H1 (cell line): ENCODE measurements around the gene ACACA. TPM values are rescaled to one million over a fixed set of nuclear protein-coding genes. Genes with fewer than 3 reads are reported as not detected.

Experiments used
- CTCF ChIA-PET: fragments of 300-600 bp; sonication (Branson Sonifier 250); formaldehyde crosslinking; loops from one replicate; lab custom pipeline; 2021; ENCODE audit not compliant: partially characterized antibody; lab: Charles Lee
- POLR2A ChIA-PET: fragments of 300-600 bp; sonication (Branson Sonifier 250); formaldehyde crosslinking; loops from one replicate; lab custom pipeline; 2021; ENCODE audit warnings: inconsistent platforms; ENCODE audit not compliant: partially characterized antibody; lab: Charles Lee
- DNase-seq, 2 experiments: peaks; one replicate each; pipeline versions ENCODE4 v3.0.0 to v3.0.0-alpha.2; 2010 to 2022; ENCODE audit warnings: low spot score in 2 of 2, low read depth in 1 of 2, mixed read lengths in 1 of 2
- FAIRE-seq: peaks from 2 replicates; lab custom pipeline; 2011; peaks lifted over from hg19 to GRCh38; lab: Jason Lieb, UNC
- H2AFZ ChIP-seq: 2 replicates; pipeline ENCODE4 v1.8.1; 2012; ENCODE audit warnings: low read length, inconsistent platforms
- H2AK5ac ChIP-seq: 2 replicates; pipeline ENCODE4 v1.6.1; 2013; ENCODE audit warnings: low read depth, low read length
- H2BK120ac ChIP-seq: replicated peaks from 2 replicates; pipeline ENCODE3; 2013; ENCODE audit warnings: low read depth, low read length, inconsistent platforms
- H2BK12ac ChIP-seq: 2 replicates; pipeline ENCODE4 v1.6.1; 2013; ENCODE audit warnings: low read depth, low read length
- H2BK15ac ChIP-seq: 2 replicates; pipeline ENCODE4 v1.6.1; 2013; ENCODE audit warnings: low read length
- H2BK20ac ChIP-seq: 2 replicates; pipeline ENCODE4 v1.6.1; 2013; ENCODE audit warnings: low read length
- H2BK5ac ChIP-seq: 2 replicates; pipeline ENCODE4 v1.6.1; 2013; ENCODE audit warnings: low read depth, low read length
- H3K14ac ChIP-seq: 2 replicates; pipeline ENCODE4 v1.6.1; 2013; ENCODE audit warnings: inconsistent platforms; ENCODE audit not compliant: insufficient read length
- H3K18ac ChIP-seq: 2 replicates; pipeline ENCODE4 v1.6.1; 2013; ENCODE audit warnings: low read length; ENCODE audit errors: extremely low read depth
- H3K23ac ChIP-seq: 2 replicates; pipeline ENCODE4 v1.6.1; 2013; ENCODE audit warnings: inconsistent platforms; ENCODE audit not compliant: insufficient read length
- H3K23me2 ChIP-seq: 2 replicates; pipeline ENCODE4 v1.6.1; 2013; ENCODE audit warnings: low read depth, low read length
- H3K27ac ChIP-seq: 2 replicates; pipeline ENCODE4 v1.6.1; 2011; ENCODE audit warnings: low read depth, low read length, inconsistent platforms
- H3K27me3 ChIP-seq, 4 experiments: replicated peaks in 1 of 4; 1 replicate in 1 of 4; 2 replicates in 3 of 4; pipeline versions ENCODE4 v1.6.1 to v1.8.1; 2011 to 2013; ENCODE audit warnings: low read length in 3 of 4, mild to moderate bottlenecking in 3 of 4, inconsistent platforms in 2 of 4, mixed read lengths in 2 of 4, moderate library complexity in 1 of 4; ENCODE audit not compliant: control insufficient read depth in 3 of 4, insufficient read depth in 3 of 4; ENCODE audit errors: extremely low read depth in 1 of 4
- H3K36me3 ChIP-seq, 4 experiments: 2 replicates each; pipeline versions ENCODE4 v1.6.1 to v1.8.1; 2011 to 2013; ENCODE audit warnings: mild to moderate bottlenecking in 4 of 4, low read length in 3 of 4, moderate library complexity in 2 of 4, control low read depth in 1 of 4, inconsistent platforms in 1 of 4; ENCODE audit not compliant: insufficient read depth in 4 of 4, control insufficient read depth in 2 of 4
- H3K4ac ChIP-seq: replicated peaks from 2 replicates; pipeline ENCODE3; 2013; ENCODE audit warnings: low read length, low read depth, mixed read lengths, inconsistent platforms; ENCODE audit not compliant: insufficient read length
- H3K4me1 ChIP-seq, 4 experiments: replicated peaks in 1 of 4; 1 replicate in 1 of 4; 2 replicates in 3 of 4; pipeline versions ENCODE4 v1.6.1 to v1.8.1; 2011 to 2013; ENCODE audit warnings: low read length in 3 of 4, inconsistent platforms in 2 of 4, mixed read lengths in 1 of 4; ENCODE audit not compliant: insufficient read depth in 4 of 4, control insufficient read depth in 3 of 4
- H3K4me2 ChIP-seq, 2 experiments: 2 replicates each; pipeline versions ENCODE4 v1.6.1 to v1.8.1; 2011 to 2013; ENCODE audit warnings: low read depth in 2 of 2, low read length in 2 of 2, control low read depth in 1 of 2, inconsistent platforms in 1 of 2, mild to moderate bottlenecking in 1 of 2; ENCODE audit not compliant: insufficient read depth in 1 of 2
- H3K4me3 ChIP-seq, 4 experiments: fragments of 200-600, 300-600 bp in 1 of 4; sonication (generic), shearing (Covaris generic), sonication (Bioruptor Twin) in 1 of 4; 2 replicates each; pipeline versions ENCODE4 v1.5.1 to v1.8.1; 2011 to 2016; ENCODE audit warnings: low read length in 4 of 4, low read depth in 3 of 4, control low read depth in 2 of 4, inconsistent platforms in 2 of 4, mild to moderate bottlenecking in 2 of 4, mixed read lengths in 1 of 4, moderate library complexity in 1 of 4; ENCODE audit not compliant: insufficient read depth in 2 of 4; ENCODE audit errors: extremely low read depth in 1 of 4
- H3K56ac ChIP-seq: replicated peaks from 2 replicates; pipeline ENCODE3; 2013; ENCODE audit warnings: low read depth, mild to moderate bottlenecking, mixed read lengths, low read length, inconsistent platforms; ENCODE audit not compliant: insufficient read length
- H3K79me1 ChIP-seq: 2 replicates; pipeline ENCODE4 v1.6.1; 2013; ENCODE audit warnings: low read depth, low read length, control low read depth
- H3K79me2 ChIP-seq, 2 experiments: 2 replicates each; pipeline versions ENCODE4 v1.6.1 to v1.8.1; 2012 to 2013; ENCODE audit warnings: low read length in 2 of 2, mild to moderate bottlenecking in 2 of 2, inconsistent platforms in 1 of 2; ENCODE audit not compliant: insufficient read depth in 2 of 2, control insufficient read depth in 1 of 2
- H3K9ac ChIP-seq, 4 experiments: replicated peaks in 1 of 4; 1 replicate in 1 of 4; 2 replicates in 3 of 4; pipeline versions ENCODE4 v1.6.1 to v1.8.1; 2011 to 2013; ENCODE audit warnings: low read depth in 3 of 4, low read length in 3 of 4, control low read depth in 2 of 4, mild to moderate bottlenecking in 2 of 4, moderate library complexity in 2 of 4, inconsistent platforms in 1 of 4; ENCODE audit errors: extremely low read depth in 1 of 4
- H3K9me3 ChIP-seq, 2 experiments: 2 replicates each; pipeline versions ENCODE4 v1.6.1 to v1.8.1; 2012 to 2013; ENCODE audit warnings: mild to moderate bottlenecking in 2 of 2, moderate library complexity in 2 of 2, control low read depth in 1 of 2, inconsistent platforms in 1 of 2, low read depth in 1 of 2, low read length in 1 of 2, mixed read lengths in 1 of 2; ENCODE audit not compliant: insufficient read depth in 2 of 2
- H4K20me1 ChIP-seq, 2 experiments: replicated peaks in 1 of 2; 2 replicates each; pipeline versions ENCODE3 to v1.8.1; 2011 to 2013; ENCODE audit warnings: inconsistent platforms in 2 of 2, low read length in 2 of 2, mild to moderate bottlenecking in 1 of 2; ENCODE audit not compliant: insufficient read depth in 2 of 2, control insufficient read depth in 1 of 2
- H4K5ac ChIP-seq: 2 replicates; pipeline ENCODE4 v1.6.1; 2013; ENCODE audit warnings: low read length, low read depth, mixed read lengths, inconsistent platforms; ENCODE audit not compliant: insufficient read length
- H4K8ac ChIP-seq: 2 replicates; pipeline ENCODE4 v1.8.0; 2013; ENCODE audit warnings: mild to moderate bottlenecking, moderate library complexity, low read length, inconsistent platforms; ENCODE audit not compliant: insufficient read depth; ENCODE audit errors: extremely low read depth
- H4K91ac ChIP-seq: replicated peaks from 2 replicates; pipeline ENCODE3; 2013; ENCODE audit warnings: low read length, mixed read lengths, inconsistent platforms; ENCODE audit not compliant: insufficient read length
- ASH2L ChIP-seq: fragments of 200-600, 300-600 bp; sonication (generic); IDR thresholded peaks from one replicate; pipeline ENCODE4 v1.7.1; 2017; ENCODE audit warnings: low read length
- CBX8 ChIP-seq: fragments of 300-800, 300-1000 bp; sonication (generic); IDR thresholded peaks from 2 replicates; pipeline ENCODE4 v1.7.1; 2016; ENCODE audit warnings: low read depth, low read length, borderline replicate concordance
- CEBPB ChIP-seq: IDR thresholded peaks from 2 replicates; pipeline ENCODE4 v1.6.1; 2012; ENCODE audit warnings: low read depth, low read length
- EZH2 ChIP-seq: fragments of 200-600 bp; sonication (generic); IDR thresholded peaks from 2 replicates; pipeline ENCODE4 v1.7.1; 2012; ENCODE audit warnings: low read depth, mild to moderate bottlenecking, moderate library complexity, low read length, inconsistent platforms; ENCODE audit not compliant: severe bottlenecking
- HDAC2 ChIP-seq, 2 experiments: fragments of 300-600 bp in 1 of 2; sonication (generic) in 1 of 2; IDR thresholded peaks; 2 replicates each; pipeline ENCODE4 v1.6.1; 2011 to 2012; ENCODE audit warnings: low read depth in 2 of 2, low read length in 2 of 2, mild to moderate bottlenecking in 2 of 2, moderate library complexity in 2 of 2, borderline replicate concordance in 1 of 2, inconsistent platforms in 1 of 2
- KDM1A ChIP-seq: fragments of 200-600, 300-600 bp; sonication (generic); IDR thresholded peaks from 2 replicates; pipeline ENCODE4 v1.7.1; 2016; ENCODE audit warnings: mild to moderate bottlenecking, low read length, borderline replicate concordance
- POLR2AphosphoS5 ChIP-seq: IDR thresholded peaks from 2 replicates; pipeline ENCODE4 v1.6.1; 2011; ENCODE audit warnings: low read depth, low read length
- RAD21 ChIP-seq, 2 experiments: IDR thresholded peaks in 1 of 2; conservative IDR thresholded peaks in 1 of 2; 2 replicates each; pipeline ENCODE4 v1.6.1; 2011; ENCODE audit warnings: low read depth in 2 of 2, low read length in 2 of 2, improper control_type of control experiment in 1 of 2, inconsistent platforms in 1 of 2, mild to moderate bottlenecking in 1 of 2, moderate library complexity in 1 of 2
- SAP30 ChIP-seq: fragments of 300-600 bp; sonication (generic); IDR thresholded peaks from 2 replicates; pipeline ENCODE4 v1.7.1; 2012; ENCODE audit warnings: low read length, moderate library complexity, mild to moderate bottlenecking, inconsistent platforms; ENCODE audit not compliant: insufficient read depth, insufficient replicate concordance
- TAF1 ChIP-seq: IDR thresholded peaks from 2 replicates; pipeline ENCODE4 v1.6.1; 2011; ENCODE audit warnings: mild to moderate bottlenecking, low read depth, low read length
- TBP ChIP-seq: IDR thresholded peaks from 2 replicates; pipeline ENCODE4 v1.6.1; 2011; ENCODE audit warnings: low read depth, low read length, improper control_type of control experiment
- WGBS, 2 experiments: shearing (Covaris generic) in 1 of 2; methylation state at CpG; one replicate each; pipeline versions ENCODE4 v1.1.6 to v1.1.7; 2013 to 2015; ENCODE audit warnings: low lambda C conversion rate in 2 of 2, mixed read lengths in 2 of 2, inconsistent platforms in 1 of 2, low coverage in 1 of 2, missing lambda C conversion rate in 1 of 2; ENCODE audit not compliant: insufficient replicate concordance in 2 of 2, insufficient coverage in 1 of 2, insufficient read length in 1 of 2; ENCODE audit errors: extremely low coverage in 1 of 2, missing lambda C conversion rate in 1 of 2; 5-methylcytosine and 5-hydroxymethylcytosine counted together
- polyA plus RNA-seq, 7 experiments: library from polyadenylated mRNA; depleted of rRNA in 3 of 7; stranded (reverse) in 5 of 7; unstranded in 2 of 7; fragments of >200 nt in 5 of 7; fragments of 200-250 nt in 2 of 7; gene quantifications; 1 replicate in 5 of 7; 2 replicates in 1 of 7; 4 replicates in 1 of 7; pipeline versions ENCODE4 v1.2.1 to v1.2.3, GENCODE V29; 2011 to 2013; ENCODE audit warnings: missing spikeins in 2 of 7, mixed read lengths in 2 of 7
- total RNA-seq: library from RNA; stranded (reverse); fragmentation: NEBNext Ultra II Directional; extraction: Animal tissue kit (Norgen Biotek cat#: 25700); gene quantifications from 2 replicates; pipeline ENCODE4 v1.2.1, GENCODE V29; 2021
- TF ChIP-seq, protein P1 (sequence below): IDR thresholded peaks from 2 replicates; pipeline ENCODE4 v1.6.1; 2012; ENCODE audit warnings: inconsistent platforms

The ACACA gene
- total and polyA plus RNA-seq, 2 of the 8 experiments (the other 6 are each of a cell fraction or from before 2014, with no cell fraction given): 74.0 to 160 TPM

DNA sequence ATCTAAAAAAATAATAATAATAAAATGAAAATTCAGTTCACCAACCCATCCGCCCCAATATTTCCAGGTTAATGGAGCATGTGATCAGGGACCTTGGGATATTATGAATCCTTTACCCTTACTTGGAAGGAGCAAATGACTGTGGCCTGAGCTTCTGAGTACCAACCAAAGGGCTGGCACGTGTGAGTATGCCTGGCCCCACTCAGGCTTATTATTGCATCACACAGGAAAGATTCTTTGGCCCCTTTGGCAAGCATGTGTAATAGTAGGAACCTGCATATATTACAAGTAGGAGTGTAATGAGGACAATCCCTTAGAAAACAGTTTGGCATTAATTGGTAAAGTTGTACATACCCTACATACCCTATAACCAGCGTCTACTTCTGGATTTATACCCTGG is 38.1 kb downstream of the ACACA start:
- H3K4me1 ChIP-seq: no peaks in the 10 kb centered on the region; a peak in 1 of 7 replicates
- H3K27me3 ChIP-seq: no peaks in the 10 kb centered on the region
- no peak overlapping the region for H3K23ac ChIP-seq
- FAIRE-seq (no peak), DNase-seq (no peak)
- H3K18ac ChIP-seq: no peak overlapping the region
- H2BK5ac ChIP-seq: no peak overlapping the region
- no peak overlapping the region for H3K4ac ChIP-seq
- H3K9me3 ChIP-seq: no peaks in the 10 kb centered on the region
- H2BK15ac ChIP-seq: no peak overlapping the region
- WGBS, 2 experiments: 97% methylated on average over 3 of the region's 3 CpGs; no CpG with 5 or more reads in 1 of the 2 experiments
- H3K79me2 ChIP-seq: no peaks in the 10 kb centered on the region
- no peak overlapping the region for H4K5ac ChIP-seq
- H4K8ac ChIP-seq: no peak overlapping the region
- no peak overlapping the region for H3K4me3 ChIP-seq
- H2BK12ac ChIP-seq: no peak overlapping the region
- no peak overlapping the region for H3K14ac ChIP-seq
- no peak overlapping the region for H3K4me2 ChIP-seq
- no peaks in the 10 kb centered on the region for H3K36me3 ChIP-seq
- ChIA-PET CTCF (interaction anchor here (1.2 kb wide), 1 partner anchor 10 kb away, joined by 4 read pairs; no protein-coding TSS in a partner anchor), POLR2A (interaction anchor here (1.3 kb wide), 1 partner anchor 241 kb away, joined by 3 read pairs; the partner anchor contains the start of gene SYNRG)
- no peak overlapping the region for H3K9ac ChIP-seq
- no peaks in the 10 kb centered on the region for H3K79me1 ChIP-seq
- H2AK5ac ChIP-seq: no peak overlapping the region
- H2BK20ac ChIP-seq: no peak overlapping the region
- no peak overlapping the region for H2AFZ ChIP-seq
- H4K20me1 ChIP-seq: no peaks in the 10 kb centered on the region
- no peak overlapping the region for H3K27ac ChIP-seq
- H2BK120ac ChIP-seq: no peak overlapping the region
- H3K56ac ChIP-seq: no peak overlapping the region
- no peak overlapping the region for H4K91ac ChIP-seq
- no peaks in the 10 kb centered on the region for H3K23me2 ChIP-seq
- TF ChIP-seq CEBPB: no peak
- no peak for TF ChIP-seq SAP30
- TF ChIP-seq RAD21 (IDR thresholded peaks at IDR 0.05 in 1 of 2, conservative IDR thresholded peaks at IDR 0.05 in 1 of 2; ENCODE audit: low read depth in 2 of 2, low read length in 2 of 2): no peak
- TF ChIP-seq HDAC2 (IDR thresholded peaks at IDR 0.05; ENCODE audit: borderline replicate concordance in 1 of 2, low read depth in 2 of 2, low read length in 2 of 2): no peak
- TF ChIP-seq CBX8: no peak
- no peak for TF ChIP-seq POLR2AphosphoS5
- no peak for TF ChIP-seq EZH2
- no peak for TF ChIP-seq TBP
- no peak for TF ChIP-seq TAF1
- no peak for TF ChIP-seq ASH2L
- TF ChIP-seq, protein P1, sequence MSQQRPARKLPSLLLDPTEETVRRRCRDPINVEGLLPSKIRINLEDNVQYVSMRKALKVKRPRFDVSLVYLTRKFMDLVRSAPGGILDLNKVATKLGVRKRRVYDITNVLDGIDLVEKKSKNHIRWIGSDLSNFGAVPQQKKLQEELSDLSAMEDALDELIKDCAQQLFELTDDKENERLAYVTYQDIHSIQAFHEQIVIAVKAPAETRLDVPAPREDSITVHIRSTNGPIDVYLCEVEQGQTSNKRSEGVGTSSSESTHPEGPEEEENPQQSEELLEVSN: no peak
- TF ChIP-seq KDM1A: no peak
